ENCODE measurements around the gene EID2. TPM values are rescaled to one million over a fixed set of nuclear protein-coding genes. Genes with fewer than 3 reads are reported as not detected.

The EID2 gene
- total and polyA plus RNA-seq, 4 donors: 1.5 to 8.5 (median 4.5) TPM

- Histone ChIP-seq H3K9ac (ENCODE audit: low read depth in 1 of 2, low read length in 2 of 2) (no peak overlapping the region), H3K9me3 (ENCODE audit: control insufficient read depth in 4 of 4, low read length in 3 of 4) (no peaks in the 10 kb centered on the region), H3K4me1 (ENCODE audit: control insufficient read depth in 4 of 4, insufficient read depth in 4 of 4, low read length in 3 of 4) (peaks cover 0 to 10% (median 4%) of the 10 kb centered on the region in 4 donors), H3K27ac (ENCODE audit: low read depth in 1 of 2, low read length in 2 of 2) (no peak overlapping the region), H3K36me3 (ENCODE audit: control insufficient read depth in 4 of 4, insufficient read depth in 3 of 4, low read depth in 1 of 4, low read length in 3 of 4) (no peaks in the 10 kb centered on the region), H3K4me3 (ENCODE audit: low read depth in 1 of 3, low read length in 3 of 3) (no peak overlapping the region), H3K27me3 (ENCODE audit: control insufficient read depth in 4 of 4, insufficient read depth in 4 of 4, low read length in 3 of 4) (no peaks in the 10 kb centered on the region)
- no peak for DNase-seq (ENCODE audit: low spot score)
- TF ChIP-seq, protein P1, sequence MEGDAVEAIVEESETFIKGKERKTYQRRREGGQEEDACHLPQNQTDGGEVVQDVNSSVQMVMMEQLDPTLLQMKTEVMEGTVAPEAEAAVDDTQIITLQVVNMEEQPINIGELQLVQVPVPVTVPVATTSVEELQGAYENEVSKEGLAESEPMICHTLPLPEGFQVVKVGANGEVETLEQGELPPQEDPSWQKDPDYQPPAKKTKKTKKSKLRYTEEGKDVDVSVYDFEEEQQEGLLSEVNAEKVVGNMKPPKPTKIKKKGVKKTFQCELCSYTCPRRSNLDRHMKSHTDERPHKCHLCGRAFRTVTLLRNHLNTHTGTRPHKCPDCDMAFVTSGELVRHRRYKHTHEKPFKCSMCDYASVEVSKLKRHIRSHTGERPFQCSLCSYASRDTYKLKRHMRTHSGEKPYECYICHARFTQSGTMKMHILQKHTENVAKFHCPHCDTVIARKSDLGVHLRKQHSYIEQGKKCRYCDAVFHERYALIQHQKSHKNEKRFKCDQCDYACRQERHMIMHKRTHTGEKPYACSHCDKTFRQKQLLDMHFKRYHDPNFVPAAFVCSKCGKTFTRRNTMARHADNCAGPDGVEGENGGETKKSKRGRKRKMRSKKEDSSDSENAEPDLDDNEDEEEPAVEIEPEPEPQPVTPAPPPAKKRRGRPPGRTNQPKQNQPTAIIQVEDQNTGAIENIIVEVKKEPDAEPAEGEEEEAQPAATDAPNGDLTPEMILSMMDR (IDR thresholded peaks at IDR 0.05; ENCODE audit: low read depth, low read length, missing input control): no peak
- no peak for TF ChIP-seq HNF4A (conservative IDR thresholded peaks at IDR 0.05)
- no peak for TF ChIP-seq JUND (IDR thresholded peaks at IDR 0.05)
- TF ChIP-seq, protein P2, sequence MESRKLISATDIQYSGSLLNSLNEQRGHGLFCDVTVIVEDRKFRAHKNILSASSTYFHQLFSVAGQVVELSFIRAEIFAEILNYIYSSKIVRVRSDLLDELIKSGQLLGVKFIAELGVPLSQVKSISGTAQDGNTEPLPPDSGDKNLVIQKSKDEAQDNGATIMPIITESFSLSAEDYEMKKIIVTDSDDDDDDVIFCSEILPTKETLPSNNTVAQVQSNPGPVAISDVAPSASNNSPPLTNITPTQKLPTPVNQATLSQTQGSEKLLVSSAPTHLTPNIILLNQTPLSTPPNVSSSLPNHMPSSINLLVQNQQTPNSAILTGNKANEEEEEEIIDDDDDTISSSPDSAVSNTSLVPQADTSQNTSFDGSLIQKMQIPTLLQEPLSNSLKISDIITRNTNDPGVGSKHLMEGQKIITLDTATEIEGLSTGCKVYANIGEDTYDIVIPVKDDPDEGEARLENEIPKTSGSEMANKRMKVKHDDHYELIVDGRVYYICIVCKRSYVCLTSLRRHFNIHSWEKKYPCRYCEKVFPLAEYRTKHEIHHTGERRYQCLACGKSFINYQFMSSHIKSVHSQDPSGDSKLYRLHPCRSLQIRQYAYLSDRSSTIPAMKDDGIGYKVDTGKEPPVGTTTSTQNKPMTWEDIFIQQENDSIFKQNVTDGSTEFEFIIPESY (IDR thresholded peaks at IDR 0.05): no peak
- TF ChIP-seq YY1 (IDR thresholded peaks at IDR 0.05): no peak
- no peak for TF ChIP-seq RXRA (IDR thresholded peaks at IDR 0.05)
- TF ChIP-seq RAD21 (IDR thresholded peaks at IDR 0.05): no peak
- no peak for TF ChIP-seq NR2F2 (IDR thresholded peaks at IDR 0.05)
- no peak for TF ChIP-seq EGR1 (IDR thresholded peaks at IDR 0.05; ENCODE audit: low read depth in 2 of 2)
- TF ChIP-seq SP1 (IDR thresholded peaks at IDR 0.05): no peak
- 53% methylated on average over 1 of the region's 1 CpG for WGBS
These were observed 15.9 kb upstream of the EID2 start for GRCh38 chr19:39555883-39556282.

- TF ChIP-seq TAF1 (conservative IDR thresholded peaks at IDR 0.05) (no peak), ATF3 (IDR thresholded peaks at IDR 0.05) (no peak), YY1 (IDR thresholded peaks at IDR 0.05) (no peak), EGR1 (IDR thresholded peaks at IDR 0.05; ENCODE audit: low read depth in 2 of 2) (no peak), FOXA1 (IDR thresholded peaks at IDR 0.05) (no peak), GABPA (IDR thresholded peaks at IDR 0.05 in 1 of 2, conservative IDR thresholded peaks at IDR 0.05 in 1 of 2) (no peak), MAX (IDR thresholded peaks at IDR 0.05) (no peak), SP1 (IDR thresholded peaks at IDR 0.05) (no peak), FOXA2 (IDR thresholded peaks at IDR 0.05) (no peak), HNF4A (conservative IDR thresholded peaks at IDR 0.05) (no peak), REST (IDR thresholded peaks at IDR 0.05) (no peak)
- TF ChIP-seq, protein P1 (IDR thresholded peaks at IDR 0.05; ENCODE audit: low read depth, low read length, missing input control): no peak
- TF ChIP-seq, protein P2 (IDR thresholded peaks at IDR 0.05): no peak
- WGBS: 80% methylated on average over 4 of the region's 4 CpGs
- DNase-seq (ENCODE audit: low spot score): no peak
- Histone ChIP-seq H3K27me3 (ENCODE audit: control insufficient read depth in 4 of 4, insufficient read depth in 4 of 4, low read length in 3 of 4) (no peaks in the 10 kb centered on the region), H3K27ac (ENCODE audit: low read depth in 1 of 2, low read length in 2 of 2) (no peak overlapping the region), H3K9me3 (ENCODE audit: control insufficient read depth in 4 of 4, low read length in 3 of 4) (no peaks in the 10 kb centered on the region), H3K4me3 (ENCODE audit: low read depth in 1 of 3, low read length in 3 of 3) (no peak overlapping the region), H3K36me3 (ENCODE audit: control insufficient read depth in 4 of 4, insufficient read depth in 3 of 4, low read depth in 1 of 4, low read length in 3 of 4) (no peaks in the 10 kb centered on the region), H3K9ac (ENCODE audit: low read depth in 1 of 2, low read length in 2 of 2) (no peak overlapping the region), H3K4me1 (ENCODE audit: control insufficient read depth in 4 of 4, insufficient read depth in 4 of 4, low read length in 3 of 4) (peaks cover 0 to 10% (median 4%) of the 10 kb centered on the region in 4 donors)
These were observed 14.8 kb upstream of the EID2 start for GRCh38 chr19:39554701-39555311.
